Choroid plexus epithelial cell (primary cell): ENCODE data around the gene CR1L.
A peak's percentile ranks its signal among the peaks of the same experiment; 100 is the strongest.
"Not testable (repeated sequence)": the region's sequence is repeated elsewhere in the genome, so short reads cannot be mapped to it uniquely, and the experiment has no call there.

Experiments used
- DNase-seq: peaks from one replicate; pipeline ENCODE4 v3.0.0-alpha.2; 2010; ENCODE audit warnings: low read depth
- H3K4me3 ChIP-seq: 2 replicates; pipeline ENCODE4 v1.5.1; 2011; ENCODE audit warnings: low read depth, mild to moderate bottlenecking, control low read depth, low read length, moderate library complexity
- CTCF ChIP-seq: conservative IDR thresholded peaks from 2 replicates; pipeline ENCODE4 v1.5.1; 2011; ENCODE audit warnings: low read depth, mild to moderate bottlenecking, control low read depth, inconsistent platforms, low read length, moderate library complexity

The CR1L gene

DNA sequence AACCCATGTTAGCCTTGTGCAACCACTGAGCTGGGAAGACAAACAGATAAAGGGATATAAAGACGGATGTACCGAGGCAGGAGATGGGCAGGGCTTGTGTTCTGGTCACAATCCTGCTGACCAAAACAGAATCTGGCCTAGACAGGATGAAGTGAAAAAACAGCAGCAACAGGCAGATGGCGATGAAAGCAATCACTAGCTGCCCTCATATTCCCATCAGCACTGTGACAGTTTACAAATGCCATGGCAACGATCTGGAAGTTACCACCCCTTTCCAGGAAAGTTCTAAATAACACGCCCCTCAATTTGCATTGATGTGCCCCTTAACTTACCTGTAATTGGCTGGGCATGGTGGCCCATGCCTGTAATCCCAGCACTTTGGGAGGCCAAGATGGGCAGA is 66.4 kb downstream of the CR1L start:
- peak; percentile 47 for DNase-seq
- no peak overlapping the region for H3K4me3 ChIP-seq
- peak; percentile 24 for TF ChIP-seq CTCF

GRCh38 chr1:207712701-207713100 is 67.8 kb downstream of the CR1L start:
- DNase-seq, H3K4me3 ChIP-seq: not testable (repeated sequence)

GRCh38 chr1:207713529-207713928 is 68.6 kb downstream of the CR1L start:
- no peak for TF ChIP-seq CTCF
- peak; percentile 6 for DNase-seq
- no peak overlapping the region for H3K4me3 ChIP-seq

- DNase-seq: no peak
- no peak overlapping the region for H3K4me3 ChIP-seq
- TF ChIP-seq CTCF: no peak
Measured at GRCh38 chr1:207719234-207719633, 74.3 kb downstream of the CR1L start.

GRCh38 chr1:207728200-207728858 is 83.4 kb downstream of the CR1L start:
- not testable (repeated sequence) for DNase-seq, H3K4me3 ChIP-seq

- H3K4me3 ChIP-seq, DNase-seq: not testable (repeated sequence)
Measured at GRCh38 chr1:207737503-207738157, 92.7 kb downstream of the CR1L start.

GRCh38 chr1:207738158-207738659 is 93.3 kb downstream of the CR1L start:
- H3K4me3 ChIP-seq: not testable (repeated sequence)
- DNase-seq: peak; percentile 22

GRCh38 chr1:207740207-207740606 is 95.3 kb downstream of the CR1L start:
- TF ChIP-seq CTCF: no peak
- H3K4me3 ChIP-seq: no peak overlapping the region
- DNase-seq: no peak

- no peak overlapping the region for H3K4me3 ChIP-seq
- no peak for TF ChIP-seq CTCF
- no peak for DNase-seq
Measured at GRCh38 chr1:207742850-207743555, 98.1 kb downstream of the CR1L start.
